Airway epithelial cell (primary cell): ENCODE measurements around the gene TMCO6. TPM values are rescaled to one million over a fixed set of nuclear protein-coding genes. Genes with fewer than 3 reads are reported as not detected.

ENCODE experiments used
- total RNA-seq: library from RNA; depleted of rRNA; stranded (reverse); fragments of >200 nt; gene quantifications from 2 replicates; pipeline ENCODE4 v1.2.3, GENCODE V29; 2015

The TMCO6 gene
- 20.9 and 39.2 TPM in 2 replicates for total RNA-seq

DNA sequence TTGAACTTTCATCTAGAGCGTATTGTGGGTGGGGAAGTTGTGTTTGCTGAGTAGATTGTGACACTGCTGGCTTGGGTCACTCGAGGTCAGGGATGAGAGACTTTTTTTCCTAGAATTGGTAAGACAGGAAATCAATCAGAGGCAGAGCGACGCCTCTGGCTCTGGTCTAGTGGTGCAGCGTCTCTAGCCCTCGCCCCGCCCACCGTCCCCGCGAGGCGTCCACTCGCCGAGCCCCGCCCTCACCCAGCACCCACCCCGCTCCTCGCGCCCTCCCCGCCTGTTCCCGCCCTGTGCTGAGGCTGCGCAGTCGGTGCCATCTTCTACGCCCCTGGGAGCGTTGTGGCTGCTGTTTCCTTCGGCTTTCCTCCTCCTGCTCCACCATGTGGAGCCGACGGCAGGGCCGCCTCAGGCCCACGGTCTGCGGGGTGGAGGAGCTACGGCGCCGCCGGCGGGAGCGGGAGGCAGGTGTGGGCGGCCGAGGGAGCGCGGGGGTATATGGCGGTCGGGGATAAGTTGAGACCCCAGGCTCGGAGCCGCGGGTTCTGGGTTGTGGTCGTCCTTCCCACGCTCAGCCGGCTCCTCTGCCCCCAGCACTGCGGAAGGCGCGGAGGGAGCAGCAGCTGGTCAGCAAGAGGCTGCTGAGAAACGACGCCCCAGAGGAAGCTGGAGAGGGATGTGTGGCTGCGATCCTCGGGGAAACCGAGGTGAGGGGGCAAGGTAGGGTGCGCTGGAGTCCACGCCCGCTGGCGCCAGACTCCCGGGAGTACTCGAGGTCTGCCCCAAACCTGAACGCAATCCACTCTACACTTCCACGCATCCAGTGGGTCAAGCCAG, at the start of gene TMCO6:
TMCO6 (plus strand) TSS at position 304 of the 834 bp plus-strand sequence; CDS start at position 381, 77 bp downstream.

DNA sequence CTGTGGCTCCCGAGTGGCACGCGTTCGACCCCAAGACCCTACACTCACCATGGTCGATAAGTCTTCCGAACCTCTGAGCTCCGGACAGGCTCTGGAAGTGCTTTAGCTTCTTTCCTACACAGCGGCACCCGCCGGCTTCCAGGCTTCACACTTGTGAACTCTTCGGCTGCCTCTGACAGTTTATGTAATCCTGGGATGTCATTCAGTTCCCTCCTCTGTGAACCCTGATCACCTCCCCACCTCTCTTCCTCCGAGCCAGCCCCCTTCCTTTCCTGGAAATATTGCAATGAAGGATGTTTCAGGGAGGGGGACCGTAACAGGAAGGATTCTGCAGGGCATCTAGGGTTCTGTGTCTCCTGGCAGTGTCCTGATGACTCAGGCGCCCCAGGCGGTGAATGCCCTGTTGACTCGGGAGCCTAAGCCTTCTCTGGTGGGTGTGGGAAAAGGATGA, 6.2 kb upstream of the TMCO6 start, which contains the start of gene CD14:
CD14 (minus strand) TSS at position 155 of the 451 bp plus-strand sequence; CDS start at position 51, 104 bp downstream.

DNA sequence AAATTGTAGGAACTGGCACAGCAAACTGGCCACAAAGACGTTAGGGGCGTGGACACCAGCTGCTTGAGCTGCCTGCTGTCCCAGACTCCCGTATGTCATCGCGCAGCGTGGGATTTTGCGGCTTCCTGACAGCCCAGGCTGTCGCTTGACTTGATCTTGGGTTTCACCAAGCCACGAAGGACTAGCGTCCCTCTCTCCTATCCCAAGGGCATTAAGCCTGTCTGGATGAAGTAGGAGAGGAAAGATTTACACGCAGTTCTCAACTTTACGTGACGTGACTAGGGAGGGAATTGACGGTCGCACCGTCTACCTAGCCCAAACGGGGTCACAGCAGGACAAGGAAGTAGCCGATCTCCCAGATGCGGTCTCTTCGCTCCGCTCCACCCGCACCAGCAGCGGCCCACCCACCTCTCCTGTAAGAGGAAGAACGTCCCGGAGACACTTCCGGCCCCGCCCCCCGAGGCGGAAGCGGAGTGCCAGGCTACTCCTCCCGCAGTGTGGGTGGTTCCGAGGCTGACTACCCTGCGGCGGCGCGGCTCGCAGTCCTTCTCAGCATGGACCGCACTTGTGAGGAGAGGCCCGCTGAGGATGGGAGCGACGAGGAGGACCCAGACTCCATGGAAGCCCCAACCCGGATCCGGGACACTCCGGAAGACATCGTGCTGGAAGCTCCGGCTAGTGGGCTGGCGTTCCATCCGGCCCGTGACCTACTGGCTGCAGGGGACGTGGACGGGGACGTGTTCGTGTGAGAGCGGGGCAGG, 25.3 kb downstream of the TMCO6 start, which contains the start of gene WDR55:
WDR55 (plus strand) TSS at position 546 of the 761 bp plus-strand sequence; CDS start at position 555, 9 bp downstream.

DNA sequence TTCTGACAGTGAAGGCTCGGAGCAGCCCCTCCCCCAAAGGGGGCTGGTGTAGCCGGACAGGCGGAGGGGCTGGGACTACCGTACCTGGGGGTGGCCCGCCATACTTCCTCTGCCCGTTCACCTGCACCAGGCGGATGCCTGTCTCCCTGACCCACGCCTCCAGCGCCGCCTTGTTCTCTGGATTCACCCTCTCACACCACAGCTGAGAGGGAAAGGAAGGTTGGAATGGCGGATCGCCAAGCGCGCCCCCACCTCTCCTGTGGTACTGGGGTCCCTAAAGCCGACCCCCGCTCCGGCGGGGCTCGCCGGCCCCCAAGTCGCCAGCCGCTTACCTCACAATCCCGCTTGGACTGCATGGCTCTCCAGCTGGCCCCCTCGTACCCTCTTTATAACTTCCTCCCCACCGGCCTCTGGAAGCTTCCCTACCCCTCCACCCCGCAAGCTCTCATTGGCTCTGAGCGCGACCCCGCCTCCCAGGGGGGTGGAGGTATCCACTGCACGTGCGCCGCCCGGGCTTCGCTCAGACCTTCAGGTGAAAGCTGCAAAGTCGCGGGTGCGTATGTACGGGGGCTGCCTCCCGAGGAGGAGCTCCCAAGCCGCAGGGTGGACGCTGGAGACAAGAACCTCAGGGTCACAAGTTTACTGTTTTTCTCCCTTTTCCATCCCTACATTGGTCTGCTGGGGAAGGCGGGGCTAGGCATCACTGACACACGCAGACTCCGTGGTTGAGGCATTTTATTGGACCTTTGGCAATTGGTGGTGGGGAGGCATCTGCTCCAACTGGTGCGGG, 34.1 kb downstream of the TMCO6 start, which contains the start of gene DND1:
DND1 (minus strand) TSS at position 390 of the 790 bp plus-strand sequence; CDS start at position 356, 34 bp downstream.

DNA sequence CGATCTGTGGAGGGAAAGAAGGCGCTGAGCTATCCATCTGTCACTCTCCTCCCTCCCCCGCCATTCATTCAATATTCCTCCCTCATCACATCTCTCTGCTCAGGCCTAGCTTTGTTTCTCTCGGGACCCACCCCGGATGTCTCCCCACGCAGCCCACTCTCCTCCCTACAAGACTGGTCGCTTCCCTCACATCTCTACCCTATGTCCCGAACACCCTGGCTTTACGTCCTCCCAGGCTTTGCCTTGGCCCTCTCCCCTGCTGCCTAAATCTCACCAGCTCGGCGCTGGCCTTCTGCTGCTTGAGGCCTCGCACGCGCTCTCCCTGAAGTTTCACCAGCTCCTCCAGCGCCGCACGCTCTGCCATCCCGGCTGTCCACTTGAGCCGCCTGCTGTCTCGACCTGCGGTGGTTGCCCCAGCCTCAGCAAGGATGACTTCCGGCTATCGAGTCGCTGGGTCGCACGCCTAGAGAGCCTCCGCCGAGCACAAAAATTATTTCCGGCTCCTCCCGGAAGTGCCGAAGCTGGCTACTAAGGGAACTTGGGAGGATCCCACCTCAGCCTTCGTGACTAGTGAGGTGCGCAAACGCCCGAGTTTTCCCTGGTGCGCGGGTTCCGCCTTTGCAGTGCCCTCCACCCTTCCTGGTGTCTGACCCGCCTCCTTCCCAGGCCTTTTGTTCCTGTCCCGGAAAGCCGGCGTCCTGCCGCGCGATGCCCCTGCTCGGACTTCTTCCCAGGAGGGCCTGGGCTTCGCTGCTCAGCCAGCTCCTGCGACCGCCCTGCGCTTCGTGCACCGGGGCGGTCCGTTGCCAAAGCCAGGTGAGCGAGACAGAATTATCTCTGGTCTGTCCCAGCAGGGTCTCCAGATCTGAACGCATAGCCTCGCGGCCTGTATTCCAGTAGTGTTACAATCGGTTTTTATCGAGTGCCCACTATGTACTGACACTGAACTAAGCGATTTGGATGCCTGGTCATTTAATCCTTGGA, 52.0 kb downstream of the TMCO6 start, which contains the start of the genes HARS1 and HARS2:
HARS1 (minus strand) TSS at position 430 of the 984 bp plus-strand sequence; CDS start at position 364, 66 bp downstream.
HARS2 (plus strand) TSS at position 515 of the 984 bp plus-strand sequence; CDS start at position 709, 194 bp downstream.

Other genes starting within 250 kb of the TMCO6 start
- 37.6 and 40.0 TPM in 2 replicates for gene ANKHD1, start 237.6 kb upstream of the TMCO6 start, total RNA-seq
- gene EIF4EBP3, start 91.8 kb upstream of the TMCO6 start, total RNA-seq: 6.0 and 6.3 TPM in 2 replicates
- gene SRA1, start 82.0 kb upstream of the TMCO6 start, total RNA-seq: 31.1 and 38.7 TPM in 2 replicates
- gene APBB3, start 74.9 kb upstream of the TMCO6 start, total RNA-seq: 7.4 and 8.0 TPM in 2 replicates
- 40.3 and 45.9 TPM in 2 replicates for gene SLC35A4, start 74.6 kb upstream of the TMCO6 start, total RNA-seq
- 0.35 TPM in 1 of 2 replicates, not detected in the other for gene CD14, start 6.3 kb upstream of the TMCO6 start, total RNA-seq
- 64.0 and 70.0 TPM in 2 replicates for gene NDUFA2, start 8.2 kb downstream of the TMCO6 start, total RNA-seq
- 74.9 and 77.6 TPM in 2 replicates for gene IK, start 8.4 kb downstream of the TMCO6 start, total RNA-seq
- gene WDR55, start 25.5 kb downstream of the TMCO6 start, total RNA-seq: 12.9 and 19.2 TPM in 2 replicates
- 0.28 and 0.35 TPM in 2 replicates for gene DND1, start 34.1 kb downstream of the TMCO6 start, total RNA-seq
- 83.6 TPM in 2 replicates for gene HARS1, start 51.9 kb downstream of the TMCO6 start, total RNA-seq
- gene HARS2, start 52.0 kb downstream of the TMCO6 start, total RNA-seq: 33.1 and 35.0 TPM in 2 replicates
- 33.2 and 34.5 TPM in 2 replicates for gene ZMAT2, start 61.0 kb downstream of the TMCO6 start, total RNA-seq
- 0.14 TPM in 2 replicates for gene PCDHA1, start 146.7 kb downstream of the TMCO6 start, total RNA-seq
- not detected in 2 replicates for gene PCDHA2, start 155.4 kb downstream of the TMCO6 start, total RNA-seq
- not detected in 2 replicates for gene PCDHA3, start 161.6 kb downstream of the TMCO6 start, total RNA-seq
- gene PCDHA4, start 167.6 kb downstream of the TMCO6 start, total RNA-seq: 0.23 and 0.42 TPM in 2 replicates
- gene PCDHA5, start 182.2 kb downstream of the TMCO6 start, total RNA-seq: not detected in 2 replicates
- gene PCDHA6, start 188.5 kb downstream of the TMCO6 start, total RNA-seq: not detected in 2 replicates
- gene PCDHA7, start 194.8 kb downstream of the TMCO6 start, total RNA-seq: not detected in 2 replicates
- gene PCDHA8, start 201.7 kb downstream of the TMCO6 start, total RNA-seq: not detected in 2 replicates
- gene PCDHA9, start 208.9 kb downstream of the TMCO6 start, total RNA-seq: not detected in 2 replicates
- not detected in 2 replicates for gene PCDHA10, start 216.4 kb downstream of the TMCO6 start, total RNA-seq
- gene PCDHA11, start 229.5 kb downstream of the TMCO6 start, total RNA-seq: not detected in 2 replicates
- gene PCDHA12, start 235.9 kb downstream of the TMCO6 start, total RNA-seq: not detected in 2 replicates
- not detected in 2 replicates for gene PCDHA13, start 242.7 kb downstream of the TMCO6 start, total RNA-seq